ENCODE results near the gene SNORC.
"Not testable (repeated sequence)": the region's sequence is repeated elsewhere in the genome, so short reads cannot be mapped to it uniquely, and the experiment has no call there.

The SNORC gene

DNA sequence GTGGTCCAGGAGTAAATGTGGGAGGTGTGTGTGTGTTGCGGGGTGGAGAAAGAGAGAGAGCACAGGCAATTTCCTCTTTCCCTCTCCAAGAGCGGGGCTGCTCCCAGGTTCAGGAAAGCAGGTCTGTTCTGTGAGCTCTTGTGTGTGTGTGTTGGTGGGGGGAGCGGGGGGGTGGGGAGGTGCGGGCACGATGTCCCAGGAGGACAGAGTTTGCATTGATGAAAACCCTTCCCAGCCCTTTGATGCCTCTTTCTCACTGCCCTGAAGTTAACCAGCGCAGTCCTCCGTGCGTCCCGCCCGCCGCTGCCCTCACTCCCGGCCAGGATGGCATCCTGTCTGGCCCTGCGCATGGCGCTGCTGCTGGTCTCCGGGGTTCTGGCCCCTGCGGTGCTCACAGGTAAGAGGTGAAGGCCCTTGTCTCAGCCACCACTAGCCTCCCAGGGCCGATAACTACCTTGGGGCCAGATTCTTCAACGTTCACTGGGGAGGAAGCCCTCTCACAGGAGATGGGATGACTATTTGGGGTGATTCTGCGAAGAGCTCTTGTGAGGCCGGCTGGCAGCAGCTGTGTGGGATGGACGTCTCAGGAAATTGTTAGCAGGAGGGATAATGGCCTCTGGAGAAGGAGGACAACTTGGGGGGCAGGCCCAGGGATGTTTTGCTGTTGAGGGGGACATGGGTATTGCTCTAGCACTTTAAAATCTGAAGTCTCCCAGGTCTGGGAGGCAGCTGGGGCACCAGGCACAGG, at the start of gene SNORC:
TSS of gene SNORC (plus strand) at position 247 of the 748 bp plus-strand sequence. CDS start at position 325, 78 bp downstream.
- DNase-seq (ENCODE audit: low spot score), result no peak

DNA sequence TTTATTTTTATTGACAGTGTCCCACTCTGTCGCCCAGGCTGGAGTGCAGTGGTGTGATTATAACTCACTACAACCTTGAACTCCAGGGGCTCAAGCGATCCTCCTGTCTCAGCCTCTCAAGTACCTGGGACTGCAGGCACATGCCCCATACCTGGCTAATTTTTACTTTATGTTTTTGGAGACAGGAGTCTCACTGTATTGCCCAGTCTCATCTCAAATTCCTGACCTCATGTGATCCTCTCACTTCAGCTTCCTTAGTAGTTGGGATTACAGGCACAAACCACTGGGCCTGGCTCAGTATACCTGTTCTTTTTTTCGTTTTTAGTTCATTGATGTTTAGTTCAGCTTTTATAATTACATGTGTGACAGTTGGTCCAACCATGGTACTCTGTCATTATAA, 40.1 kb upstream of the SNORC start:
- no peak for DNase-seq (ENCODE audit: low spot score)

DNA sequence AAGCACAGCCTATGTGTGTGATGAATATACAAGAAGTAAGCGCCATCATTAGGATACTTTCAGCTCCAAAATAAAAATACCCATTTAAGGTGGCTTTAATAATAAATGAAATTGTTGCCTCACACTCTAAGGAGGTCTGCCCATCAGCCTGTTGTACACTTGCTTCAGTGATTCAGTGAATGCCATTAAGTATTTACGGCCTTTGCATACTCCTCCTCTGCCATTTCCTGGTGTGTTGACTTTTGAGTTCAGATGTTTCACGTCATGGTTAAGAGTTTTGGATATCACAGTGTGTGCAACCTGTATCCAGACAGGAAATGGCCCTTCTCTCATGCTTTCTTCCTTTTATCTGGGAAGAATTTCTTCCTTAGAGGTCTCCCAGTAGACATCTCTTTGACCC, 38.6 kb upstream of the SNORC start:
- DNase-seq (ENCODE audit: low spot score), result no peak

DNA sequence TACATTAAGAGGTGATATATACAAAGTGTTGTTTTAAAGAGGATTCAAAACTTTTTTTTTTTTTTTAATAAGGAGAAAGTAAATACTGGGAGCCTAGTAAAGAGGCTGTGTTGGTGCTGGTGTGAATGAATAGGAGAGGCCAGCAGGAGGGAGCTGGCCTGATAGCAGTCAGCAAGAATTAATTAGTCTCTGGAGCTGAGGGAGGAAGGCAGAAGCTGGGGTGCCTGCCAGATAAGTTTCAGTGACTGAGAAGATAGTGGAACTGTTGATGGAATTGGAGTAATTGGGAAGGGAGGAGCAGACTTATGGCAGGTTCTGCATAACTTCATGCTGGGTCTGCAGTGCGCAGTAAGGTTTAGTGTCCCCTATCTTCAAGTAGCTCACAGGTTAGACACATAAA, 36.2 kb upstream of the SNORC start:
- DNase-seq (ENCODE audit: low spot score), result no peak

DNA sequence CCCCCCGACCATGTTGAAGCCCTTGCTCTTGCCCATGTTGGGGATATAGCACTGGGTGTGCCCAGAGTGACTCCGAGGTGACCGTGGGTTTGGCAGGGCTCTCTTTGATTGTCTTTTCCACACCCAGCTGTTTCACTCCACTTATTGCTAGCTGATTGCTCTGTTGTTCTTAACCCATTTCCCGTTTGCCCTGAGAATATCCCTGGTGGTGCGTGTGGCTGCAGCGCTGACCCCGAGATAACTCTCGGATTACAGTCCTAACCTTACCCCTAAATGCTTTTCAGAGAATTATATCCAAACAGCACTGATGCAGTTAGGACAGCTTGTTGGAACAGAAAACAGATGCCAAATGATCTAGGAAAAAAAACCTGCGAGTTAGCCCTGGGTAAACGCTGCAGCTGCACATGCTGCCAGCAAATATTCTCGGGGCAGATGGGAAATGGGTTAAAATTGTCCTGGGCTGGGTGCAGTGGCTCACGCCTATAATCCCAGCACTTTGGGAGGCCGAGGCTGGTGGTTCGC, 34.3 kb upstream of the SNORC start:
- no peak for DNase-seq (ENCODE audit: low spot score)

DNA sequence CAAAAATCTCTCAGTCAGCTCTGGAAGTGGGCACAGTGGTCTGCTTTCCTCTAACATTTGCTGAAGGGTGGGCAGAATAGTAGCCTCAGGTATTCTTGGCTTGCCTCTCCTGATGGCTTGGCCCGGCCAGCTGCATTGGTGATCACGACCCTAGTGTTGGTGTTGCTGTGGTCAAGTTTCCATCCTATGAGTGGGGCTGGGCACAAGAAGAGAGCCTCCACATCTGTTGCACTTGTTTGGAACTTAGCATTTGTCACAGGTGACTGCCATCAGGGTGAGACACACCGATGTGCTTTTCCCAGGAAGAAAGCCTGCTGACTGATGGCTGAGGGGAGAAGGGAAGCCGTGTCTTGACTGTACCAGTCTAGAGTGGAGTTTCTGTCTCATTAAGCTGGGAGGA, 33.1 kb upstream of the SNORC start:
- DNase-seq (ENCODE audit: low spot score), result no peak

DNA sequence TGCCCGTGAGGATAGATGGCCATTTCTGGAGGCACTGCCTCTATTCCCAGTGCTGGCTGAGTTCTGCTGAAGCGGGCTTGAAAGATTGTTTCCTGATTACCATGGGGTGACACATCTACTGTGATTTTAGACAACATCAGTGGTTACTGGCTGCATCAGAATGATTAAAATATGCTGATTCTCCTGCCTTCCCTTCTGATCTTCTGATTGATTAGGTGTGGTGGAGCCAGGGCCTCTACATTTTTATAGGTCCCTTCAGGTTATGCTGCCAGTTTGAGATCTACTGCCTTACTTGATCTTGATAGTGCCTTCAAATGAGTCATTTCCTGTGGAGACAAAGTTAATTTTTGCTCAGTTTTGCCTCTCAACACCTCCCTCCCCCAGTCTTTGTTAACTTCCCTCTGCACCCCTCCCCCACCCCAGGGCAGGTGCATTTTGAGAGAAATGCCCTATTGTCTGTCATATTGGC, 31.6 kb upstream of the SNORC start:
- DNase-seq (ENCODE audit: low spot score), result peak; percentile 63

DNA sequence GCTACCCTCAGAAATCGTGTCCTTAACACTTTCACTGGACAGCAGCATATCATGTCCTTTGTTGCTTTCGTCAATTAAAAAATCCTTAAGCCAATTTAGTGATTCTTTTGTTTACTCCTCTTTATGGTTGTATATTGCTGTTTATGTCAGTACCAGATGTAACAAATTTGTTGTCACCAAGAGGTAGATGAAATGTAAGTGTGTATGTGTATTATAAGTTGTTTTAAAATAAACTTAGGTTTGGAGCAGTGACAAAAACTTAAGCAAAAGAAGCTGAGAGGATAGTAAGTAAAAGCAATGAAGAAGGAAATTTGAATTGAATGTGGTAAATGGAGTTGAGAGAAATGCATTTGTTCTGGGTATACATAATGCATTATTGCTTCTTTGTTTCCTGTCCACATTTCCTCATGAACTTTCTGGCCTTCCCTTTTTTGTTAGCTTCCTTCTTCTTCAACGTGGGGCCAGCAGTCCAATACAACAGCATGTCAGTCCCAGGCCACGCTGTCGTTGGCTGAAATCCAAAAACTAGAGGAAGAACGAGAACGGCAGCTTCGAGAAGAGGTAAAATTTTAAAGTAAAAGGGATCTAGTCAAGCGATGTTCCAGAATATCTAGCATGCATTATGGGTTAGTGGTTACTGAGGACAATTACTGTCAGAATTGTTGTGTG, 30.5 kb upstream of the SNORC start:
- DNase-seq (ENCODE audit: low spot score), result peak; percentile 28

DNA sequence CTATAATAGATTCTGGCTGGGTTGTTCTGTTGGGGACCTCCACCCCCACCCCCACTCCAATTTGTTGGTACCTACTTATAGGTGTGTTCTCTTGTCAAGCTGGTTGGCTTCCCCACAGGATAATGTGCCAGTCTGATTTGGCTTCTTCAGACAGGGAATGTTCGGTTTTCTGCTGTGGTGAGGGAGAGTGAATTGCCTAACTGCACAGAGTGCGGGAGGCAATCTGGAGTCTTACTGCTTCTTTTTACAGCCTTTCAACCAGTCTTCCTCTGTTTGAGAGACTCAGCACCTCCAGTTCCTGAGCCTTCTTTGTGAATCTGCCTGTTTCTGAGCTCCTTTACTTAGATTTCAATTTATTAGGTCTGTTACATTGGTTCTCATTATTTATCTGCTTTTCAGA, 27.4 kb upstream of the SNORC start:
- DNase-seq (ENCODE audit: low spot score), result no peak

DNA sequence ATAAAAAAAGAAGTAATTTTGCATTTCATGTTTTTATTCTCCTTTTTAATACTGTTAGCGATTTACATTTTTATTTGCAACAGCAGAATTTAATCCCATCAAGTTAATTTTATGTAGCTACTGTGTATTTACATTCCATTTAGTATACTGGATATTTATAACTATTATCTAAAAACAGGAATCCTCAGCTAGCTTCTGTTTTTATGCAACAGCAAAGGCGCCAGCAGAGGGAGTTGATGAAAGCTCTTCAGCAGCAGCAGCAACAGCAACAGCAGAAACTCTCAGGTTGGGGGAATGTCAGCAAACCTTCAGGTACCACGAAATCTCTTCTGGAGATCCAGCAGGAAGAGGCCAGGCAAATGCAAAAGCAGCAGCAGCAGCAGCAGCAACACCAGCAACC, 26.2 kb upstream of the SNORC start:
- no peak for DNase-seq (ENCODE audit: low spot score)

DNA sequence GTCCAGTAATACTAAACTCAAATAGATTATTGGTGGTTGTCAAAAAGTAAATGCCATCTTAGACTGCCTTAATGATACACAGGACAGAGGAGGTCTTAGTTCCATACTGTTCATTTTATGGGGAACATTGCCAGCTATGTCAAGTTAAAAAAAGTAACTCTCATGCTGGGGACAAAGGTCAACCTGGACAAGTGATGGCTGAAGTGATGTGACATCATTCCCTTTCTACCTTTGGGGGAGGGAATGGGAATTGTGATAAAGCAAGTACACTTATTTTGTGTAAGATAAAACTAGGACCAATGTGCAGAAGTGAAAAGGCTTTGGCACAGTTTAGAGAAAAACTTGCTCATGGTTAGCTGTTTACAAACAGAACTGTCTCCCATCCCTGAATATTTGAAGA, 24.0 kb upstream of the SNORC start:
- no peak for DNase-seq (ENCODE audit: low spot score)

DNA sequence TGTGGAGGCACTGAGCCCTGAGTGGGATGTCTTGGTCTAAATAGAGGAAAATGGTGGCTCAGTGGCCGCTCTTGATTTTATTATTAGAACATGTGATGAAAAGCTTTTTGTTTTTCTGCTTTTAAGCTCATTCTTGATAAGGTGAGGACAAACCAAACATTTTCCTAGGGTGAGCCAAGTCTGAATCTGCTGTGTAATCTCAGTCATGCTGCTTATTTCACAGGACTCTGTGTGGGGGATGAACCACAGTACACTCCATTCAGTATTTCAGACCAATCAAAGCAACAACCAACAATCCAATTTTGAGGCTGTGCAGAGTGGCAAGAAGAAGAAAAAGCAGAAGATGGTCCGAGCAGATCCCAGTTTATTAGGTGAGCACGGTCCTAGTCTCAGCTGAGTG, 20.0 kb upstream of the SNORC start:
- no peak for DNase-seq (ENCODE audit: low spot score)

DNA sequence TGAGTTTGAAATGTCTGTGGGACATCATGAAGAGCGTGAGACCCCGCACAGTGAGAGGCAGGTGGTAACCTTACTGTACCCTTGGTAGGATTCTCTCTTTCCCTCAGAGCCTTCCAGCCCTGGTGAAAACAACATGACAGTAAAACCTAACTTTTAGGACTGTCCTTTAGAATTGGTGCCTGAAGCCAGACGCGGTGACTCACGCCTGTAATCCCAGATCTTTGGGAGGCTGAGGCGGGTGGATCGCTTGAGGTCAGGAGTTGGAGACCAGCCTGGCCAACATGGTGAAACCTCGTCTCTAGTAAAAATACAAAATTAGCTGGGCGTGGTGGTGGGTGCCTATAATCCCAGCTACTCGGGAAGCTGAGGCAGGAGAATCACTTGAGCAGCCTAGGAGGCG, 18.0 kb upstream of the SNORC start:
- not testable (repeated sequence) for DNase-seq (ENCODE audit: low spot score)

DNA sequence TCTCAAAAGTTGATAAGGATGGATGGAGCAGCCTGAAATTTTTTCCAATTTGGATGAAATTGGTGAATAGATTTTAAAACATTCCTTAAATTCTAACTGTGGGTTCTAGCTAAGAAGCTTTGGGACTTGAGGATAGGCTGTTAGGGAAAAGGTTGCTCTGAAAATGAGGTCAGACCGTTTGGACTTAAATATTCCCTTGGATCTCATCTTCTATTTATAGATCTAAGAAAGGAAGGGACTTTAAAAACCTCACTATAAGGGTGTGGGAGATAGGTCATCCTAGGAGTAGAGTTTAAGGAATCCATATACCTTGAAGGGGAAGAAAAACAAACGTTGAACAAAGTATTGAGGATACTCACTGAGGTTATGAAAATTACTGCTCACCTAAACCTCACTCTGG, 17.4 kb upstream of the SNORC start:
- no peak for DNase-seq (ENCODE audit: low spot score)

DNA sequence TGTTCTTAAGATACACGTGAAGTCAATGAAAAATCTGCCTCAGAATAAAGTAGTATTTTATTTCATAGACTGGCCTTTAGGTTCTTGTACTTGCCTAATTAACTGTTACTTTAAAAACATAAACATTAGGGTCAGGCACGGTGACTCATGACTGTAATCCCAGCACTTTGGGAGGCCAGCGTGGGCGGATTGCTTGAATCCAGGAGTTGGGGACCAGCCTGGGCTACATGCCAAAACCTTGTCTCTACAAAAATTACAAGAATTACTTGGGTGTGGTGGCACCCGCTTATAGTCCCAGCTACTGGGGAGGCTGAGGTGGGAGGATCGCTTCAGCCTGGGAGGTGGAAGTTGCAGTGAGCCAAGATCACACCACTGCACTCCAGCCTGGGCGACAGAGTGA, 16.0 kb upstream of the SNORC start:
- no peak for DNase-seq (ENCODE audit: low spot score)

DNA sequence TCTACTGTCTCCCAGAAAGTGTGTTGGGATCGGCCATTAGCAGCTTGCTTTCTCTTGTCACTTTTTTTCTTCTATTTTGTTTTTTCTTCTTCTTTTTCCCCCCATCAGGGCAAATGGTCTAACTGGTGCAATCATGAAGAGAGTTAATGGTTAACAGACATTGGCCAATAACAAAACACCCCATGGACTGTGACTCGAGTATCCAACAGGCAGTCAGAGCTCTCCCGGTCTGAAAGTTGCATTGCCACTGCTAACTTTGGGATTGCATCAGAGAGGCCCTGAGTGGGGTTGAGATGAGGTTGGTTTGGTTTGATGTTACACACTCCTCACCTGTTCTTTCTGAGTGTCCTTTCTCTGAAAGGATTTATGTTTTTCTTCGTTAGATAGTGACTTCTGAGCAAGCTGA, 12.9 kb upstream of the SNORC start:
- no peak for DNase-seq (ENCODE audit: low spot score)

DNA sequence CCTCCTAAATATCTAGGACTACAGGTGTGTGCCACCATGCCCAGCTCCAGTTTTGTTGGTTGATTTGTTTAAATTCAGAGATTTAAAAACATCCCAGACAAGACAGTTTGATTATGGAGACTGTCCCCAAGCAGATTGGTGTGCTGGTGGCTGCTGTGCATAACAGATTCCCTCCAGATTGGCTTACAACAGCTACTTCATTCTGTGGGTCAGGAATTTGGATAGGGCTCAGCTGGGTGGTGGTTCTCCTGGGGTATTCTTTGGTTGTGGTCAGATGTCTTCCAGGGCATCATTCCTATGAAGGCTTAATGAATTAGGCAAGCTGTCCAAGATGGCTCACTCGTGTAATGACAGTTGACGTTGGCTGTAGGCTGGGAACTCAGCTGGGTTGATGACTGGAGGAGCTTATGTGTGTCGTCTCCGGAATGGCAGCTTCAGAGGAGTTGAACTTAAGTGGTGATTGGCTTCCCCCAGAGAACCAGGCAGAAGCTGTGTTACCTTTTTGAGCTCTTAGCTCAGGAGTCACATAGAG, 10.6 kb upstream of the SNORC start:
- no peak for DNase-seq (ENCODE audit: low spot score)

DNA sequence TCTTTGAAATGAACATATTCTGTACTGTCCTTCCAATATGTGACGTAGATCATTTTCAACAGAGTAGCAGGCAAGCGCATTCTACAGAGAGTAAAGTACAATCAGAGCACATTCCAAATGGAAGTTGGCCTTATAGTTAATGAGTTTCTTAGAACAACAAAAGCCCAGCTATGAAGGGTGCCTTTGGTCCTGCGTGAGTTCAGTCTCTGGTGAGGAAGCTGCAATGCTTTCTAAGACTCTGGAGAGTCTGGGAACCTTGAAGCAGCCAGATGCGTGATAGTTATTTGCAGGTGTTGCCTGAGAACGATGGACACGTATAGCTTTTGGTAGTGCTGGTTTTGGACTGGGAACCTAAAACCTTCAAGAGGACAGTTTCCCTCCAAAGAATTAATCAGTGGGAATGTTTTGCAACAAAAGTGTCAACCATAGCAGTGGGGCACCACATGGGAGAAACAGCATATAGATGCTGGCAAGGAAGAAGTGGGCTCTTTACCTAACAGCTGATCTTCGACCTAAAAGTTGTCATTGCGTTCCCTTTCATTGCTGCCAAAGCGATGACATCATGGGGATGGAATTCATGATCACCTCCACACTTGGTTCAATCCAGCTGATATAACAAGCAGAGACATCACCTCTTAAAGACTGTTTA, 9.3 kb upstream of the SNORC start:
- no peak for DNase-seq (ENCODE audit: low spot score)

DNA sequence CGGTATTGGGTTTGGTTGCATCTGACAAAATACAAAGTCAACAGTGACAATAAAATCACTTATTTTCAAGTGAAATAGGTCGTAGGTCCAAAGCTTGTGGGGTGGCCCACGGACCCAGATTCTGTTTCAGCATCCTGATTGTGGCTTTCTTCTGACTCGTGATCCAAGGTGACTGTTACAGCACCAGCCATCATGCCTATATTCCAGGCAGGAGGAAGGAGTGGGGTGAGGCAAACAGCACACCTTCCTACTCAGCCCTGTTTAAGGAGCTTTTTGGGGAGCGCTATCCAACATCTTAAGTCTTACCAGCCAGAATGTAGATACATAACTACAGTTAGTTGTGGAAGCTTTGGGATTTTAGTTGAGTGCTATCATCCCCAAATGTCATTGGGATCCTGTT, 8.7 kb upstream of the SNORC start:
- no peak for DNase-seq (ENCODE audit: low spot score)

DNA sequence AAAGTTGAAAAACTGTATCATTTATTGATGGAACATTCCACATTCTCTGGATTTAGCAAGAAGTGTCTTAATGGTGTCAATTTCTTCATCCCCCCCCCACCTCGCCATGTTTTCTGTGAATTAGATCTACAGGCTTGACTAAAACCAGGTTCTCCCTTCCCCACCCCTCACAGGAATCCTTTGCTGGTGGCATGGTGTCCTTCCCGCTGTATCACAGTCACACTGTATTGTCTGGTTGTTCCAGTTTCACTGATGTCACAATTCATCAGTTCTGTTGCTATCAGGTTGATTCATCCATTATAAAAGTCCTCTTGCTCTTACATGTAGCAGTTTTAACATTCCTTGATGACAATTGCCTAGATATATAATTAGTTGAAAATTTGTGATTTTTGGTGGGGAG, 6.1 kb upstream of the SNORC start:
- DNase-seq (ENCODE audit: low spot score), result no peak

DNA sequence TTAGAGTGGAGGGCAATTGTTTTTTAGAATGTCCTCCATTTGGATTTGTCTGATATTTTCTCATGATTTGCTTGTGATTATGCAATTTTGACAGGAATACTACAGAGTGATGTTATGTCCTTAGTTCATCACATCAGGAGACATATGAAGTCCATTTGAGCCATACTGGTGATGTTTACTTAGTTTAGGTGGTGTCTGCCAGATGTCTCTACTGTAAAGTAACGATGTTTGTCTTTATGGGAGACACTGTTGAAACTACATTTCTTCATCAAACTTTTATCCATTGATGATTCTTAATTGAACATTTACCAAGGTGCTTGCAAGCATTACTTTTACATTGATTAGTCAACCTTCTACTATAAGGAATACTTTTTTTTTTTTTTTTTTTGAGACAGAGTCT, 4.9 kb upstream of the SNORC start:
- no peak for DNase-seq (ENCODE audit: low spot score)

DNA sequence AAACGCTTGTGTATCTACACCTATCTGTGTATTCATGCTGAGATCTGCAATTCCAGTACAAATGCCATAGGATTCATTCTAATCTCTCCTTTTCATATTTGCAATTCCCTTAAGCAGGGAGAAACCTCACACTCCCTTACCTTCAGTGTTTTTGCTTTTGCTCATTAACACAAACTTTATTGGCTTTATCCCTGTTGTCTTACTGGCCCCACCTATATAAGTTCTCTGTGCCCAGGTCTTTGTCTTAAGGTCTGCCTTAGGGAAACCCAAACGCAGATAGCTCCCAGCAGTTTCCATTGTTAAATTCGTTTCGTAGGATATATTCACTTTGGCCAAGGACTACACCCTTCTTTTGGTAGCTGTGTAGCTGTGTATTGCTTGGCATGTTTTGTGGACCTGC, 4.0 kb upstream of the SNORC start:
- DNase-seq (ENCODE audit: low spot score), result no peak
